HCT116 (cell line): ENCODE measurements around the gene RASGRP2. TPM values are rescaled to one million over a fixed set of nuclear protein-coding genes. Genes with fewer than 3 reads are reported as not detected.

Source experiments
- ATAC-seq: fragments of 200-7000 bp; cut with Tn5 transposase; 2 replicates; pipeline ENCODE4 v1.9.1; 2020; ENCODE audit warnings: mild to moderate bottlenecking, moderate library complexity
- BruUV-seq: library from RNA; stranded (reverse); fragments of 400-500 nt; replicated peaks from 2 replicates; lab custom pipeline; 2021; lab: Mats Ljungman, UMichigan
- CTCF ChIA-PET: fragments of 300-600 bp; sonication (Branson Sonifier 250); formaldehyde crosslinking; loops from one replicate; lab custom pipeline; 2021; ENCODE audit warnings: antibody characterized with exemption; lab: Charles Lee
- POLR2A ChIA-PET: fragments of 300-600, 350-600 bp; sonication (Branson Sonifier 250); formaldehyde crosslinking; loops from one replicate; lab custom pipeline; 2021; ENCODE audit warnings: antibody characterized with exemption; lab: Charles Lee
- RAD21 ChIA-PET, 2 experiments: fragments of 300-600 bp; sonication (Branson Sonifier 250); formaldehyde crosslinking; loops; one replicate each; lab custom pipeline; 2023; ENCODE audit warnings: low total read pairs in 2 of 2; ENCODE audit not compliant: uncharacterized antibody in 2 of 2, unreplicated experiment in 2 of 2, low non-redundant PET in 1 of 2; lab: Charles Lee
- DNase-seq: peaks from one replicate; pipeline ENCODE4 v3.0.0-alpha.2; 2010; ENCODE audit warnings: low read depth, low spot score
- H2AFZ ChIP-seq: fragments of 200-600 bp; shearing (Covaris generic), sonication (generic); 2 replicates; pipeline ENCODE4 v1.6.1; 2017; ENCODE audit warnings: low read depth, mixed run types, mixed read lengths, antibody characterized with exemption, low read length; ENCODE audit not compliant: poor library complexity, severe bottlenecking
- H3K27ac ChIP-seq: 2 replicates; pipeline ENCODE4 v1.5.1; 2012; ENCODE audit warnings: low read depth, low read length
- H3K27me3 ChIP-seq: fragments of 200-600 bp; sonication (generic); 2 replicates; pipeline ENCODE4 v1.6.1; 2016; ENCODE audit warnings: mixed run types, low read length, mixed read lengths; ENCODE audit not compliant: insufficient read depth
- H3K36me3 ChIP-seq, 2 experiments: fragments of 200-500 bp in 1 of 2; fragments of 200-600 bp in 1 of 2; sonication (Bioruptor generic) in 1 of 2; sonication (generic) in 1 of 2; 2 replicates each; pipeline versions ENCODE4 v1.5.1 to v1.6.1; 2014 to 2016; ENCODE audit warnings: low read length in 2 of 2, inconsistent platforms in 1 of 2, mixed read lengths in 1 of 2, mixed run types in 1 of 2; ENCODE audit not compliant: insufficient read depth in 2 of 2, control insufficient read depth in 1 of 2
- H3K4me1 ChIP-seq, 2 experiments: fragments of 200-600 bp in 1 of 2; sonication (generic) in 1 of 2; 2 replicates each; pipeline versions ENCODE4 v1.5.1 to v1.6.1; 2012 to 2017; ENCODE audit warnings: low read length in 2 of 2, inconsistent platforms in 1 of 2, mild to moderate bottlenecking in 1 of 2, mixed read lengths in 1 of 2, mixed run types in 1 of 2, moderate library complexity in 1 of 2; ENCODE audit not compliant: insufficient read depth in 2 of 2, control insufficient read depth in 1 of 2
- H3K4me2 ChIP-seq: fragments of 200-600 bp; sonication (generic); 2 replicates; pipeline ENCODE4 v1.6.1; 2017; ENCODE audit warnings: mixed run types, low read length, mixed read lengths
- H3K4me3 ChIP-seq, 2 experiments: fragments of 200-600 bp in 1 of 2; sonication (generic) in 1 of 2; replicated peaks in 1 of 2; 2 replicates each; pipeline ENCODE4 v1.5.1; 2011 to 2016; ENCODE audit warnings: low read length in 2 of 2, control low read depth in 1 of 2, low read depth in 1 of 2, mild to moderate bottlenecking in 1 of 2, mixed read lengths in 1 of 2, mixed run types in 1 of 2
- H3K79me2 ChIP-seq: fragments of 200-600 bp; sonication (generic); 2 replicates; pipeline ENCODE4 v1.6.1; 2017; ENCODE audit warnings: mild to moderate bottlenecking, mixed run types, low read length, moderate library complexity, mixed read lengths; ENCODE audit not compliant: insufficient read depth
- H3K9ac ChIP-seq: fragments of 200-600 bp; sonication (generic); 2 replicates; pipeline ENCODE4 v1.6.1; 2016; ENCODE audit warnings: low read length, mixed read lengths
- H3K9me2 ChIP-seq: fragments of 200-600 bp; sonication (generic), shearing (Covaris generic); 2 replicates; pipeline ENCODE4 v1.6.1; 2017; ENCODE audit warnings: mixed run types, mild to moderate bottlenecking, moderate library complexity; ENCODE audit not compliant: insufficient read depth
- H3K9me3 ChIP-seq, 2 experiments: fragments of 200-500 bp in 1 of 2; fragments of 200-600 bp in 1 of 2; sonication (Bioruptor generic) in 1 of 2; sonication (generic) in 1 of 2; 2 replicates each; pipeline ENCODE4 v1.6.1; 2014 to 2017; ENCODE audit warnings: low read length in 2 of 2, mixed read lengths in 2 of 2, inconsistent platforms in 1 of 2, low read depth in 1 of 2, mild to moderate bottlenecking in 1 of 2, mixed run types in 1 of 2, moderate library complexity in 1 of 2; ENCODE audit not compliant: control insufficient read depth in 1 of 2, insufficient read depth in 1 of 2
- H4K20me1 ChIP-seq: fragments of 200-600 bp; sonication (generic), shearing (Covaris generic); 2 replicates; pipeline ENCODE4 v1.6.1; 2017; ENCODE audit warnings: mixed run types, mild to moderate bottlenecking, moderate library complexity; ENCODE audit not compliant: insufficient read depth
- ATF3 ChIP-seq: IDR thresholded peaks from 2 replicates; pipeline ENCODE4 v1.6.1; 2012
- CEBPB ChIP-seq: IDR thresholded peaks from 2 replicates; pipeline ENCODE4 v1.6.1; 2012; ENCODE audit warnings: low read depth
- CTCF ChIP-seq, 3 experiments: fragments of 200-600 bp in 1 of 3; sonication (generic) in 1 of 3; IDR thresholded peaks in 2 of 3; conservative IDR thresholded peaks in 1 of 3; 2 replicates each; pipeline ENCODE4 v1.5.1; 2012 to 2017; ENCODE audit warnings: low read depth in 2 of 3, low read length in 2 of 3, antibody characterized with exemption in 1 of 3, borderline replicate concordance in 1 of 3, control low read depth in 1 of 3, mild to moderate bottlenecking in 1 of 3, mixed read lengths in 1 of 3, mixed run types in 1 of 3, moderate library complexity in 1 of 3; ENCODE audit not compliant: insufficient read depth in 1 of 3
- EGR1 ChIP-seq: IDR thresholded peaks from 2 replicates; pipeline ENCODE4 v1.6.1; 2012; ENCODE audit warnings: low read depth
- ELF1 ChIP-seq: IDR thresholded peaks from 2 replicates; pipeline ENCODE4 v1.6.1; 2012; ENCODE audit warnings: low read depth, borderline replicate concordance
- EZH2 ChIP-seq: fragments of 200-600 bp; sonication (generic); IDR thresholded peaks from 2 replicates; pipeline ENCODE4 v1.6.1; 2017; ENCODE audit warnings: antibody characterized with exemption, mixed run types
- EZH2phosphoT487 ChIP-seq: fragments of 200-600 bp; IDR thresholded peaks from 2 replicates; pipeline ENCODE4 v1.6.1; 2018; ENCODE audit warnings: antibody characterized with exemption, borderline replicate concordance
- FOSL1 ChIP-seq: IDR thresholded peaks from 2 replicates; pipeline ENCODE4 v1.6.1; 2012; ENCODE audit warnings: low read depth
- JUND ChIP-seq: IDR thresholded peaks from 2 replicates; pipeline ENCODE4 v1.6.1; 2012
- POLR2A ChIP-seq: IDR thresholded peaks from 2 replicates; pipeline ENCODE4 v1.7.0; 2011; ENCODE audit warnings: borderline replicate concordance; ENCODE audit not compliant: insufficient read depth, insufficient read length; ENCODE audit errors: extremely low read depth
- POLR2AphosphoS5 ChIP-seq: IDR thresholded peaks from 2 replicates; pipeline ENCODE4 v1.6.1; 2011; ENCODE audit warnings: mild to moderate bottlenecking, low read depth, low read length, moderate library complexity
- REST ChIP-seq: IDR thresholded peaks from 2 replicates; pipeline ENCODE4 v1.6.1; 2012; ENCODE audit warnings: low read depth
- SP1 ChIP-seq: IDR thresholded peaks from 2 replicates; pipeline ENCODE4 v1.6.1; 2012; ENCODE audit warnings: low read depth
- SRF ChIP-seq: IDR thresholded peaks from 2 replicates; pipeline ENCODE4 v1.6.1; 2012; ENCODE audit warnings: low read depth
- TCF7L2 ChIP-seq: IDR thresholded peaks from 2 replicates; pipeline ENCODE4 v1.7.0; 2011; ENCODE audit warnings: borderline replicate concordance, inconsistent platforms; ENCODE audit not compliant: insufficient read depth, insufficient read length; ENCODE audit errors: extremely low read depth
- YY1 ChIP-seq: IDR thresholded peaks from 2 replicates; pipeline ENCODE4 v1.6.1; 2011; ENCODE audit warnings: low read length, low read depth, moderate library complexity, mild to moderate bottlenecking; ENCODE audit not compliant: insufficient replicate concordance; ENCODE audit errors: extremely low read depth
- ZFX ChIP-seq: fragments of 450-650 bp; IDR thresholded peaks from 2 replicates; pipeline ENCODE4 v1.6.1; 2017
- intact Hi-C: fragments of 100-400 bp; cut with micrococcal nuclease; formaldehyde crosslinking; loops from 2 replicates; pipeline ENCODE4 v1.10.0; 2022
- total RNA-seq: library from RNA; stranded (reverse); gene quantifications from one replicate; pipeline ENCODE4 v1.2.1, GENCODE V29; 2021; ENCODE audit not compliant: unreplicated experiment

RASGRP2 gene
- total RNA-seq, 1 experiment from 2014 or later, result 12.8 TPM

GRCh38 chr11:64705501-64705900 lies 38.4 kb downstream of the RASGRP2 start:
- H3K9me2 ChIP-seq, result no peaks in the 10 kb centered on the region
- H3K4me3 ChIP-seq, result no peak overlapping the region
- POLR2A ChIA-PET, result no interaction called here
- H3K9ac ChIP-seq, result no peak overlapping the region
- ATAC-seq, result no peak
- BruUV-seq, result no TSS peak
- H3K79me2 ChIP-seq, result no peaks in the 10 kb centered on the region
- no peaks in the 10 kb centered on the region for H3K9me3 ChIP-seq
- H3K4me1 ChIP-seq, result peaks cover 3 to 5% of the 10 kb centered on the region in 2 experiments; a peak in 3 of 4 replicates
- H4K20me1 ChIP-seq, result no peaks in the 10 kb centered on the region
- CTCF ChIA-PET, result interaction anchor here (1.3 to 3.7 kb wide), 4 partner anchors 12 to 349 kb away, joined by 4 to 50 read pairs (median 4); no protein-coding TSS in a partner anchor
- no peak overlapping the region for H2AFZ ChIP-seq
- no peak for DNase-seq
- RAD21 ChIA-PET, result no interaction called here
- intact Hi-C loops, result no loop called here
- H3K4me2 ChIP-seq, result no peak overlapping the region
- H3K36me3 ChIP-seq, result no peaks in the 10 kb centered on the region
- no peak overlapping the region for H3K27ac ChIP-seq
- peaks cover 11% of the 10 kb centered on the region for H3K27me3 ChIP-seq
- no peak for TF ChIP-seq ZFX
- TF ChIP-seq JUND, result no peak
- TF ChIP-seq SP1, result no peak
- TF ChIP-seq POLR2A, result no peak
- TF ChIP-seq EGR1, result no peak
- no peak for TF ChIP-seq TCF7L2
- TF ChIP-seq SRF, result no peak
- no peak for TF ChIP-seq REST
- TF ChIP-seq CTCF (IDR thresholded peaks at IDR 0.05 in 2 of 3, conservative IDR thresholded peaks at IDR 0.05 in 1 of 3; ENCODE audit: borderline replicate concordance in 1 of 3, insufficient read depth in 1 of 3, low read depth in 2 of 3, low read length in 2 of 3), result no peak
- TF ChIP-seq EZH2phosphoT487, result no peak
- TF ChIP-seq YY1, result no peak
- TF ChIP-seq ATF3, result no peak
- no peak for TF ChIP-seq EZH2
- no peak for TF ChIP-seq POLR2AphosphoS5
- no peak for TF ChIP-seq FOSL1
- no peak for TF ChIP-seq ELF1
- TF ChIP-seq CEBPB, result no peak
